K562 (cell line): Measurements from ENCODE around the gene KCNIP2. TPM values are rescaled to one million over a fixed set of nuclear protein-coding genes. Genes with fewer than 3 reads are reported as not detected.

Experiments
- ATAC-seq: fragments of 200-7000 bp; cut with Tn5 transposase; 3 replicates; pipeline ENCODE4 v1.9.1; 2020; ENCODE audit warnings: moderate library complexity
- BruUV-seq: library from RNA; stranded (reverse); fragments of 400-500 nt; replicated peaks from 2 replicates; lab custom pipeline; 2021; lab: Mats Ljungman, UMichigan
- CTCF ChIA-PET: fragments of 300-600 bp; formaldehyde crosslinking; extraction: SDS; loops from one replicate; lab custom pipeline; 2021; ENCODE audit warnings: low intra/inter-chr PET ratio; lab: Yijun Ruan, JAX
- POLR2A ChIA-PET: fragments of 300-600, 350-650 bp; sonication (Branson Sonifier 250); formaldehyde crosslinking; extraction: SDS; loops from one replicate; lab custom pipeline; 2021; ENCODE audit warnings: antibody characterized with exemption, inconsistent platforms; lab: Yijun Ruan, JAX
- DNase-seq, 4 experiments: peaks; one replicate each; pipeline versions ENCODE4 v3.0.0 to v3.0.0-alpha.2; 2011 to 2018; ENCODE audit warnings: low spot score in 3 of 4, mixed read lengths in 3 of 4; ENCODE audit errors: extremely low read depth in 1 of 4
- FAIRE-seq: peaks from 2 replicates; lab custom pipeline; 2011; peaks lifted over from hg19 to GRCh38; lab: Jason Lieb, UNC
- H2AFZ ChIP-seq: 2 replicates; pipeline ENCODE4 v1.6.0; 2011; ENCODE audit warnings: low read depth, low read length, control low read depth, inconsistent platforms
- H3K27ac ChIP-seq: fragments of 200-600 bp; 3 replicates; pipeline ENCODE4 v1.8.0; 2011; ENCODE audit warnings: low read depth, mild to moderate bottlenecking, control low read depth, inconsistent platforms, low read length, moderate library complexity, mixed read lengths; ENCODE audit errors: extremely low read depth
- H3K27me3 ChIP-seq, 2 experiments: fragments of 300-600 bp in 1 of 2; 2 replicates in 1 of 2; 3 replicates in 1 of 2; pipeline versions ENCODE4 v1.6.0 to v1.8.0; 2011; ENCODE audit warnings: inconsistent platforms in 2 of 2, low read length in 2 of 2, mild to moderate bottlenecking in 1 of 2, mixed read lengths in 1 of 2, moderate library complexity in 1 of 2; ENCODE audit not compliant: control insufficient read depth in 2 of 2, insufficient read depth in 2 of 2
- H3K36me3 ChIP-seq: fragments of 300-600 bp; 3 replicates; pipeline ENCODE4 v1.8.0; 2011; ENCODE audit warnings: mild to moderate bottlenecking, low read length, inconsistent platforms; ENCODE audit not compliant: control insufficient read depth, insufficient read depth
- H3K4me1 ChIP-seq, 2 experiments: fragments of 200-600 bp in 1 of 2; replicated peaks in 1 of 2; 2 replicates in 1 of 2; 3 replicates in 1 of 2; pipeline versions ENCODE4 v1.5.1 to v1.8.0; 2011; ENCODE audit warnings: inconsistent platforms in 2 of 2, low read length in 2 of 2, mild to moderate bottlenecking in 1 of 2, mixed read lengths in 1 of 2, moderate library complexity in 1 of 2; ENCODE audit not compliant: control insufficient read depth in 2 of 2, insufficient read depth in 2 of 2
- H3K4me2 ChIP-seq: 2 replicates; pipeline ENCODE4 v1.6.1; 2011; ENCODE audit warnings: low read length, control low read depth, inconsistent platforms, mixed read lengths; ENCODE audit not compliant: insufficient read depth
- H3K4me3 ChIP-seq: fragments of 200-600 bp; sonication (generic), shearing (Covaris generic); 2 replicates; pipeline ENCODE4 v1.5.1; 2016; ENCODE audit warnings: control low read depth, inconsistent platforms
- H3K79me2 ChIP-seq: fragments of 200-600 bp; 3 replicates; pipeline ENCODE4 v1.8.0; 2011; ENCODE audit warnings: low read length, inconsistent platforms; ENCODE audit not compliant: control insufficient read depth, insufficient read depth
- H3K9ac ChIP-seq, 2 experiments: 2 replicates each; pipeline versions ENCODE4 v1.6.0 to v1.6.1; 2011; ENCODE audit warnings: low read depth in 2 of 2, low read length in 2 of 2, control low read depth in 1 of 2, inconsistent platforms in 1 of 2, mild to moderate bottlenecking in 1 of 2, mixed read lengths in 1 of 2; ENCODE audit not compliant: insufficient read depth in 1 of 2
- H3K9me1 ChIP-seq: one replicate; pipeline ENCODE4 v1.6.0; 2011; ENCODE audit warnings: inconsistent platforms, mild to moderate bottlenecking, low read length, moderate library complexity; ENCODE audit not compliant: control insufficient read depth, insufficient read depth
- H3K9me3 ChIP-seq: replicated peaks from 2 replicates; pipeline ENCODE4 v1.5.1; 2011; ENCODE audit warnings: low read depth, low read length, inconsistent platforms; ENCODE audit not compliant: control insufficient read depth, insufficient read depth
- H4K20me1 ChIP-seq: replicated peaks from 2 replicates; pipeline ENCODE4 v1.6.1; 2011; ENCODE audit warnings: low read length, inconsistent platforms, mixed read lengths; ENCODE audit not compliant: control insufficient read depth, insufficient read depth
- ARID1B ChIP-seq: fragments of 450-650 bp; IDR thresholded peaks from 2 replicates; pipeline ENCODE4 v1.6.1; 2016; ENCODE audit warnings: antibody characterized with exemption, mild to moderate bottlenecking, inconsistent platforms
- CHAMP1 ChIP-seq: fragments of 450-650 bp; IDR thresholded peaks from 2 replicates; pipeline ENCODE4 v1.6.1; 2016; ENCODE audit warnings: mild to moderate bottlenecking
- EGR1 ChIP-seq: fragments of 450-650 bp; conservative IDR thresholded peaks from 2 replicates; pipeline ENCODE4 v1.6.1; 2017; ENCODE audit warnings: mild to moderate bottlenecking
- ELK3 ChIP-seq: fragments of 450-650 bp; formaldehyde crosslinking; IDR thresholded peaks from 2 replicates; pipeline ENCODE4 v1.4.0; 2020; ENCODE audit warnings: mild to moderate bottlenecking
- GABPB1 ChIP-seq: sonication (generic); formaldehyde crosslinking; IDR thresholded peaks from 2 replicates; pipeline ENCODE4 v1.8.0; 2022; ENCODE audit warnings: mild to moderate bottlenecking, missing genetic modification reagents
- HDAC1 ChIP-seq, 2 experiments: fragments of 450-650 bp; IDR thresholded peaks; 2 replicates each; pipeline ENCODE4 v1.6.1; 2016 to 2017; ENCODE audit warnings: inconsistent platforms in 1 of 2, mild to moderate bottlenecking in 1 of 2, moderate library complexity in 1 of 2
- HDAC2 ChIP-seq: fragments of 450-650 bp; IDR thresholded peaks from 2 replicates; pipeline ENCODE4 v1.6.1; 2016; ENCODE audit warnings: mild to moderate bottlenecking
- KAT8 ChIP-seq: fragments of 450-650 bp; IDR thresholded peaks from 2 replicates; pipeline ENCODE4 v1.6.1; 2016; ENCODE audit warnings: low read depth, mild to moderate bottlenecking
- MTF1 ChIP-seq: fragments of 250-450 bp; sonication (Bioruptor Pico); IDR thresholded peaks from 2 replicates; pipeline ENCODE4 v1.9.0; 2021; ENCODE audit warnings: moderate library complexity, mild to moderate bottlenecking, inconsistent platforms, borderline replicate concordance
- NR4A1 ChIP-seq, 2 experiments: fragments of 250-450 bp in 1 of 2; fragments of 450-650 bp in 1 of 2; sonication (Bioruptor Pico) in 1 of 2; IDR thresholded peaks; 2 replicates each; pipeline versions ENCODE4 v1.4.0 to v1.6.1; 2016 to 2020; ENCODE audit warnings: mild to moderate bottlenecking in 2 of 2, missing compliant biosample characterization in 1 of 2, missing genetic modification characterization in 1 of 2, moderate library complexity in 1 of 2
- TCFL5 ChIP-seq: fragments of 250-450 bp; sonication (Bioruptor Pico); conservative IDR thresholded peaks from 2 replicates; pipeline ENCODE4 v1.6.1; 2021; ENCODE audit warnings: mild to moderate bottlenecking, moderate library complexity, matching md5 sums
- ZBTB5 ChIP-seq: fragments of 450-650 bp; IDR thresholded peaks from 2 replicates; pipeline ENCODE4 v1.6.1; 2017; ENCODE audit warnings: antibody characterized with exemption
- ZC3H4 ChIP-seq: sonication (generic); formaldehyde crosslinking; IDR thresholded peaks from 2 replicates; pipeline ENCODE4 v1.9.0; 2021; ENCODE audit warnings: missing genetic modification reagents, borderline replicate concordance
- ZNF165 ChIP-seq: fragments of 250-450 bp; sonication (Bioruptor Pico); IDR thresholded peaks from 2 replicates; pipeline ENCODE4 v1.4.0; 2020; ENCODE audit warnings: borderline replicate concordance
- WGBS: fragments of 100-300 bp; shearing (Covaris generic); methylation state at CpG from one replicate; pipeline ENCODE4 v1.1.6; 2016; ENCODE audit warnings: low coverage, mixed read lengths; ENCODE audit not compliant: insufficient coverage; ENCODE audit errors: missing lambda C conversion rate; 5-methylcytosine and 5-hydroxymethylcytosine counted together
- in situ Hi-C: fragments of 300-500 bp; cut with MboI; formaldehyde crosslinking; loops from 4 replicates; pipeline ENCODE4 v1.15.0; 2018; ENCODE audit warnings: inconsistent platforms, mixed read lengths
- intact Hi-C: fragments of 100-400 bp; cut with micrococcal nuclease; formaldehyde crosslinking; loops from 2 replicates; pipeline ENCODE4 v1.14.2; 2022
- polyA plus RNA-seq, 8 experiments: library from polyadenylated mRNA; depleted of rRNA in 4 of 8; stranded (reverse) in 5 of 8; unstranded in 3 of 8; fragments of >200 nt; fragmentation: Nextera tagmentation in 2 of 8; fragmentation: Illumina TruSeq in 1 of 8; extraction: Ambion mirVana in 2 of 8; extraction: Trizol in 1 of 8; gene quantifications; 2 replicates each; pipeline versions ENCODE4 v1.2.1 to v1.2.3, GENCODE V29; 2011 to 2014; ENCODE audit warnings: inconsistent platforms in 1 of 8, missing spikeins in 1 of 8
- total RNA-seq, 7 experiments: library from RNA; depleted of rRNA in 6 of 7; stranded (reverse); fragments of >200 nt in 6 of 7; fragmentation: Illumina TruSeq in 2 of 7; extraction: Trizol in 2 of 7; gene quantifications; 2 replicates each; pipeline versions ENCODE4 v1.2.1 to v1.2.3, GENCODE V29; 2011 to 2021; ENCODE audit warnings: low replicate concordance in 1 of 7

Gene KCNIP2
- total and polyA plus RNA-seq, 9 of the 15 experiments (the other 6 are each of a cell fraction or from before 2014, with no cell fraction given) = 2.5 to 7.6 (median 4.1) TPM

- DNase-seq = peak; percentile 41 to 92 (median 61)
- BruUV-seq = no TSS peak
- TF ChIP-seq EGR1 (no peak), CHAMP1 (no peak), ARID1B (no peak), ZC3H4 (no peak), MTF1 (CRISPR knock-in tag) (no peak), TCFL5 (CRISPR knock-in tag) (no peak), HDAC1 (IDR thresholded peaks at IDR 0.05) (no peak), ZNF165 (no peak), GABPB1 (CRISPR knock-in tag) (no peak), HDAC2 (no peak), ZBTB5 (no peak), ELK3 (CRISPR knock-in tag) (no peak), NR4A1 (CRISPR knock-in tag; IDR thresholded peaks at IDR 0.05) (no peak), NR4A1 (tag; IDR thresholded peaks at IDR 0.05) (no peak), KAT8 (no peak)
Observed at GRCh38 chr10:101817337-101818118, 26.1 kb downstream of the KCNIP2 start.

More at GRCh38 chr10:101817337-101818118, 26.1 kb downstream of the KCNIP2 start:
- Histone ChIP-seq H3K4me3 (peak overlapping the region; percentile 98), H4K20me1 (peaks cover 35% of the 10 kb centered on the region), H3K27me3 (no peaks in the 10 kb centered on the region), H2AFZ (peak overlapping the region; percentile 88; the same call in 1 of the 2 replicates), H3K36me3 (peaks cover 24% of the 10 kb centered on the region; the same call in 1 of the 3 replicates), H3K79me2 (peaks cover 83% of the 10 kb centered on the region), H3K27ac (peak overlapping the region; percentile 99), H3K9ac (peak overlapping the region; percentile 96 to 100), H3K4me2 (peak overlapping the region; percentile 98), H3K9me3 (no peaks in the 10 kb centered on the region), H3K4me1 (peaks cover 12 to 16% of the 10 kb centered on the region in 2 experiments; a peak in 4 of 5 replicates), H3K9me1 (no peaks in the 10 kb centered on the region)
- intact Hi-C loops (no loop called here), in situ Hi-C loops (no loop called here)
- ChIA-PET POLR2A (interaction anchor here (0.6 to 3.9 kb wide), 9 partner anchors 9 to 1556 kb away, joined by 3 to 19 read pairs (median 4); no protein-coding TSS in a partner anchor), CTCF (no interaction called here)
- WGBS = under 1% methylated on average over 21 of the region's 44 CpGs
- peak; percentile 78 for ATAC-seq
- FAIRE-seq = peak; percentile 82
